Cardiac muscle cell (in vitro differentiated cells and primary cell): Measurements from ENCODE around the gene CUEDC2. TPM values are rescaled to one million over a fixed set of nuclear protein-coding genes. Genes with fewer than 3 reads are reported as not detected.

Experiments
- DNase-seq, 2 donors: peaks; one replicate each; pipeline versions ENCODE4 v3.0.0 to v3.0.0-alpha.2; 2010 to 2017; ENCODE audit warnings: low read depth in 1 of 2, low spot score in 1 of 2
- H3K27ac ChIP-seq: fragments of 200-600 bp; sonication (generic); 2 replicates; pipeline ENCODE4 v1.5.1; 2016
- H3K27me3 ChIP-seq: fragments of 200-600 bp; sonication (generic); 2 replicates; pipeline ENCODE4 v1.6.0; 2016; ENCODE audit warnings: control low read depth
- H3K36me3 ChIP-seq: fragments of 200-600 bp; sonication (generic); 2 replicates; pipeline ENCODE4 v1.5.1; 2016; ENCODE audit warnings: control low read depth
- H3K4me1 ChIP-seq: fragments of 200-600 bp; sonication (generic); 2 replicates; pipeline ENCODE4 v1.8.1; 2017; ENCODE audit warnings: low read depth, mild to moderate bottlenecking, mixed run types
- H3K4me3 ChIP-seq: fragments of 200-600 bp; sonication (generic); 2 replicates; pipeline ENCODE4 v1.5.1; 2016; ENCODE audit warnings: mild to moderate bottlenecking
- H3K9me3 ChIP-seq: fragments of 200-600 bp; sonication (generic); 2 replicates; pipeline ENCODE4 v1.5.1; 2017; ENCODE audit warnings: low read depth, mild to moderate bottlenecking, control low read depth
- CTCF ChIP-seq: IDR thresholded peaks from 2 replicates; pipeline ENCODE4 v1.5.1; 2012; ENCODE audit warnings: low read depth, mild to moderate bottlenecking, low read length
- polyA plus RNA-seq: library from polyadenylated mRNA; unstranded; fragments of >200 nt; fragmentation: Nextera tagmentation; extraction: Ambion mirVana; gene quantifications from 2 replicates; pipeline ENCODE4 v1.2.1, GENCODE V29; 2016
- total RNA-seq: library from RNA; depleted of rRNA; stranded (reverse); fragments of >200 nt; gene quantifications from 2 replicates; pipeline ENCODE4 v1.2.3, GENCODE V29; 2016

CUEDC2 gene
- total and polyA plus RNA-seq, 2 experiments from 2014 or later = 134 to 190 TPM

GRCh38 chr10:102473445-102474331 lies 41.3 kb upstream of the CUEDC2 start:
- Histone ChIP-seq H3K27ac (no peak overlapping the region), H3K27me3 (no peaks in the 10 kb centered on the region), H3K4me3 (no peak overlapping the region), H3K9me3 (no peaks in the 10 kb centered on the region), H3K4me1 (no peaks in the 10 kb centered on the region), H3K36me3 (no peaks in the 10 kb centered on the region)
- DNase-seq = no peak
- TF ChIP-seq CTCF = no peak

- no peaks in the 10 kb centered on the region for H3K4me1 ChIP-seq
- no peak overlapping the region for H3K4me3 ChIP-seq
Measured at GRCh38 chr10:102470579-102471546, 38.5 kb upstream of the CUEDC2 start.

GRCh38 chr10:102468683-102469082 lies 36.3 kb upstream of the CUEDC2 start:
- Histone ChIP-seq H3K9me3 (no peaks in the 10 kb centered on the region), H3K27me3 (no peaks in the 10 kb centered on the region), H3K27ac (no peak overlapping the region), H3K36me3 (no peaks in the 10 kb centered on the region), H3K4me3 (no peak overlapping the region), H3K4me1 (no peaks in the 10 kb centered on the region)
- no peak for TF ChIP-seq CTCF
- DNase-seq = peak in 1 of 2 donors; percentile 55

More at GRCh38 chr10:102470579-102471546, 38.5 kb upstream of the CUEDC2 start:
- Histone ChIP-seq H3K27ac (no peak overlapping the region), H3K9me3 (no peaks in the 10 kb centered on the region), H3K27me3 (no peaks in the 10 kb centered on the region), H3K36me3 (no peaks in the 10 kb centered on the region)
- no peak for DNase-seq
- TF ChIP-seq CTCF = no peak

- H3K4me1 ChIP-seq = no peaks in the 10 kb centered on the region
- no peak for DNase-seq
- no peaks in the 10 kb centered on the region for H3K9me3 ChIP-seq
- H3K4me3 ChIP-seq = no peak overlapping the region
- no peaks in the 10 kb centered on the region for H3K36me3 ChIP-seq
- no peak for TF ChIP-seq CTCF
- no peak overlapping the region for H3K27ac ChIP-seq
- H3K27me3 ChIP-seq = no peaks in the 10 kb centered on the region
Measured at GRCh38 chr10:102467971-102468438, 35.6 kb upstream of the CUEDC2 start.

GRCh38 chr10:102467318-102467717 lies 34.9 kb upstream of the CUEDC2 start:
- DNase-seq = no peak
- Histone ChIP-seq H3K4me3 (no peak overlapping the region), H3K9me3 (no peaks in the 10 kb centered on the region), H3K27me3 (peaks cover 3% of the 10 kb centered on the region), H3K36me3 (no peaks in the 10 kb centered on the region), H3K4me1 (no peaks in the 10 kb centered on the region), H3K27ac (no peak overlapping the region)
- TF ChIP-seq CTCF = no peak
